ENCODE measurements around the gene GPR39. TPM values are rescaled to one million over a fixed set of nuclear protein-coding genes. Genes with fewer than 3 reads are reported as not detected.

GPR39 gene
- total and polyA plus RNA-seq, 2 donors (not counting 1 experiment from before 2014, with no cell fraction given), result not detected

DNA sequence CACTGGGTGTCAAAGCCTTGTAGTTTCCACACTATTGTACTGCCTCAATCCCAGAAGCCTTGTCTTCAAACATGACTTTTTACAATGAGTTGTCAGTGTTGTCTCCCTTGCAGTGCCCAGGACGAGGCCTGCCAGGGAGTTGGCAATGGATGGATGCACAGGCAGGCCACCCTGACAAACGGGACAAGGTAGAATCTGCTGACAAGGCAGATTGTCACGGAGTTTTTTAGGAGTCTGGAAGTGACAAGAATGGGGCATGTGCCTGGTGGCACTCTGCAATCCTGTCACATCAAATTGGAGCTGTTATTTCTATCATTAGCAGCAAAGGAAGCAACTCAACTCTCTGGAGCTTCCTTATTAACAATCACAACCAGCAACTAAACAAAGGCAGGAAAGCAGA lies 25.2 kb upstream of the GPR39 start:
- ATAC-seq (ENCODE audit: low read depth) (no peak), DNase-seq (no peak)
- Histone ChIP-seq H3K4me2 (replicated peaks; ENCODE audit: low read depth, low read length, poor library complexity, severe bottlenecking) (no peak overlapping the region), H4K20me1 (ENCODE audit: control insufficient read depth, insufficient read depth, low read length, poor library complexity, severe bottlenecking) (no peaks in the 10 kb centered on the region), H3K27me3 (replicated peaks in 1 of 4; ENCODE audit: control extremely low read depth in 1 of 4, control insufficient read depth in 3 of 4, insufficient read depth in 4 of 4, low read length in 3 of 4) (no peaks in the 10 kb centered on the region), H3K4me3 (ENCODE audit: control extremely low read depth in 1 of 5, extremely low read depth in 1 of 5, insufficient read depth in 1 of 5, low read depth in 2 of 5, low read length in 4 of 5) (no peak overlapping the region), H3K4me1 (ENCODE audit: control insufficient read depth in 2 of 2, insufficient read depth in 2 of 2, low read length in 2 of 2) (no peaks in the 10 kb centered on the region), H3K79me2 (ENCODE audit: control insufficient read depth, insufficient read depth, low read length) (no peaks in the 10 kb centered on the region), H2AFZ (ENCODE audit: insufficient read depth, low read depth, low read length, poor library complexity, severe bottlenecking) (no peak overlapping the region), H3K9ac (ENCODE audit: low read length) (no peak overlapping the region), H3K27ac (ENCODE audit: low read length in 2 of 2) (no peak overlapping the region), H3K9me3 (ENCODE audit: control extremely low read depth in 1 of 3, control insufficient read depth in 2 of 3, insufficient read depth in 1 of 3, low read length in 2 of 3) (peaks cover 0 to 3% (median 0%) of the 10 kb centered on the region in 3 donors), H3K36me3 (replicated peaks in 1 of 2; ENCODE audit: control extremely low read depth in 1 of 2, control insufficient read depth in 1 of 2, extremely low read depth in 1 of 2, insufficient read depth in 2 of 2, low read length in 1 of 2) (no peaks in the 10 kb centered on the region)
- CTCF ChIA-PET, result no interaction called here
- Mint-ChIP-seq H3K27ac (no peak overlapping the region), H3K4me3 (no peak overlapping the region), H3K27me3 (peaks cover 3% of the 10 kb centered on the region), H3K4me1 (no peaks in the 10 kb centered on the region), H3K9me3 (ENCODE audit: insufficient read depth) (no peaks in the 10 kb centered on the region)
- intact Hi-C loops (cut with micrococcal nuclease), result no loop called here
- 53% methylated on average over 2 of the region's 3 CpGs for WGBS (ENCODE audit: insufficient coverage)
- POLR2A ChIA-PET, result no interaction called here
- TF ChIP-seq EZH2 (IDR thresholded peaks at IDR 0.05; ENCODE audit: borderline replicate concordance, insufficient read depth, low read depth, low read length, poor library complexity, severe bottlenecking), result no peak
- TF ChIP-seq, protein P1, sequence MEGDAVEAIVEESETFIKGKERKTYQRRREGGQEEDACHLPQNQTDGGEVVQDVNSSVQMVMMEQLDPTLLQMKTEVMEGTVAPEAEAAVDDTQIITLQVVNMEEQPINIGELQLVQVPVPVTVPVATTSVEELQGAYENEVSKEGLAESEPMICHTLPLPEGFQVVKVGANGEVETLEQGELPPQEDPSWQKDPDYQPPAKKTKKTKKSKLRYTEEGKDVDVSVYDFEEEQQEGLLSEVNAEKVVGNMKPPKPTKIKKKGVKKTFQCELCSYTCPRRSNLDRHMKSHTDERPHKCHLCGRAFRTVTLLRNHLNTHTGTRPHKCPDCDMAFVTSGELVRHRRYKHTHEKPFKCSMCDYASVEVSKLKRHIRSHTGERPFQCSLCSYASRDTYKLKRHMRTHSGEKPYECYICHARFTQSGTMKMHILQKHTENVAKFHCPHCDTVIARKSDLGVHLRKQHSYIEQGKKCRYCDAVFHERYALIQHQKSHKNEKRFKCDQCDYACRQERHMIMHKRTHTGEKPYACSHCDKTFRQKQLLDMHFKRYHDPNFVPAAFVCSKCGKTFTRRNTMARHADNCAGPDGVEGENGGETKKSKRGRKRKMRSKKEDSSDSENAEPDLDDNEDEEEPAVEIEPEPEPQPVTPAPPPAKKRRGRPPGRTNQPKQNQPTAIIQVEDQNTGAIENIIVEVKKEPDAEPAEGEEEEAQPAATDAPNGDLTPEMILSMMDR (IDR thresholded peaks at IDR 0.05), result no peak

DNA sequence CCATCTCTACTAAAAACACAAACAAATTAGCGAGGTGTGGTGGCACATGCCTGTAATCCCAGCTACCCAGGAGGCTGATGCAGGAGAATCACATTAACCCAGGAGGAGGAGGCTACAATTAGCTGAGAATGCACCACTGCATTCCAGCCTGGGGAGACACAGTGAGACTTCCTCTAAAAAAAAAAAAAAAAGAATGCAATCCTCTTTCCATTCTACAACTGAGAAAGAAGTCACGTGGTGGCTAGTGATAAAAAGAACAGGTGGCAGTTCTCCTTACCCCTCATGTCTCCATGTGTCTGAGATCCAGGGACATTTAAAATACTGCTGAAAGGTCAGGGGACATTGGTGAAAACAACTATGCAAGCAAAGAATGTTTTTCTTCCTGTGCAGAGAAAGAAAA lies 24.4 kb upstream of the GPR39 start:
- CTCF ChIA-PET, result no interaction called here

More for the DNA sequence above, 24.4 kb upstream of the GPR39 start:
- Mint-ChIP-seq H3K27me3 (peaks cover 3% of the 10 kb centered on the region), H3K9me3 (ENCODE audit: insufficient read depth) (no peaks in the 10 kb centered on the region), H3K4me1 (no peaks in the 10 kb centered on the region), H3K27ac (no peak overlapping the region), H3K4me3 (no peak overlapping the region)
- Histone ChIP-seq H3K27ac (ENCODE audit: low read length in 2 of 2) (no peak overlapping the region), H3K4me1 (ENCODE audit: control insufficient read depth in 2 of 2, insufficient read depth in 2 of 2, low read length in 2 of 2) (no peaks in the 10 kb centered on the region), H3K36me3 (replicated peaks in 1 of 2; ENCODE audit: control extremely low read depth in 1 of 2, control insufficient read depth in 1 of 2, extremely low read depth in 1 of 2, insufficient read depth in 2 of 2, low read length in 1 of 2) (no peaks in the 10 kb centered on the region), H2AFZ (ENCODE audit: insufficient read depth, low read depth, low read length, poor library complexity, severe bottlenecking) (no peak overlapping the region), H3K4me2 (replicated peaks; ENCODE audit: low read depth, low read length, poor library complexity, severe bottlenecking) (no peak overlapping the region), H4K20me1 (ENCODE audit: control insufficient read depth, insufficient read depth, low read length, poor library complexity, severe bottlenecking) (no peaks in the 10 kb centered on the region), H3K9ac (ENCODE audit: low read length) (no peak overlapping the region), H3K79me2 (ENCODE audit: control insufficient read depth, insufficient read depth, low read length) (no peaks in the 10 kb centered on the region), H3K9me3 (ENCODE audit: control extremely low read depth in 1 of 3, control insufficient read depth in 2 of 3, insufficient read depth in 1 of 3, low read length in 2 of 3) (no peaks in the 10 kb centered on the region), H3K4me3 (ENCODE audit: control extremely low read depth in 1 of 5, extremely low read depth in 1 of 5, insufficient read depth in 1 of 5, low read depth in 2 of 5, low read length in 4 of 5) (no peak overlapping the region), H3K27me3 (replicated peaks in 1 of 4; ENCODE audit: control extremely low read depth in 1 of 4, control insufficient read depth in 3 of 4, insufficient read depth in 4 of 4, low read length in 3 of 4) (no peaks in the 10 kb centered on the region)
- POLR2A ChIA-PET, result no interaction called here
- no peak for DNase-seq
- 40% methylated on average over 1 of the region's 2 CpGs for WGBS (ENCODE audit: insufficient coverage)
- intact Hi-C loops (cut with micrococcal nuclease), result no loop called here
- TF ChIP-seq, protein P1 (IDR thresholded peaks at IDR 0.05), result no peak
- no peak for TF ChIP-seq EZH2 (IDR thresholded peaks at IDR 0.05; ENCODE audit: borderline replicate concordance, insufficient read depth, low read depth, low read length, poor library complexity, severe bottlenecking)
- ATAC-seq (ENCODE audit: low read depth), result no peak

Data from B cell (primary cell).